TTC549 (cell line): ENCODE measurements around the gene EEF1G.
"Not testable (repeated sequence)": the region's sequence is repeated elsewhere in the genome, so short reads cannot be mapped to it uniquely, and the experiment has no call there.

Experiments used
- FAIRE-seq: peaks from 2 replicates; lab custom pipeline; 2012; peaks lifted over from hg19 to GRCh38; lab: Jason Lieb, UNC

The EEF1G gene

DNA sequence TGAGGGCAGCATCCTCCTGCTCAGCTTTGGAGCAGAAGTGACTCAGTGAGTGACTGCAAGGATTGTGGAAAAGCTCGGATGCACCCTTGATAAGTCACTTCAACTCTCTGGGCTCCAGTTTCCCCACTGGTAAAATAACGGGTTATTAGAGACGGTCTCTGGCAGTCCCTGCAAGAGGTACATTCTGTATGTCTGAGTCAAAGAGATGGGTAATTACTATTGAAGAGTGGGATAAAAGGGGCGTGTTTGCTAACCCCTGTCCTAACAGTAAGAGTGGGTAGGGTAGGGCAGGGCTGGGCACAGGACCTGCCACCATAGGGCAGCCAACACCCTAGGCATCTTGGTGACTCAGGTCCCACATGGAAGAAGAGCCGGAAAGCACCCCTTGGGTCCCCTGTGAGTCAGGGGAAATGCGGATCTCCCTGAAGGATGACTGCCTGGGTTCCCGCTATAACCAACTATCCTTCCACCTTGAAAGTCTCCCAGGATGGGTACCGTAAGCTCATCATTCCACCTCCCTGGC, 19.8 kb downstream of the EEF1G start:
- FAIRE-seq = no peak

DNA sequence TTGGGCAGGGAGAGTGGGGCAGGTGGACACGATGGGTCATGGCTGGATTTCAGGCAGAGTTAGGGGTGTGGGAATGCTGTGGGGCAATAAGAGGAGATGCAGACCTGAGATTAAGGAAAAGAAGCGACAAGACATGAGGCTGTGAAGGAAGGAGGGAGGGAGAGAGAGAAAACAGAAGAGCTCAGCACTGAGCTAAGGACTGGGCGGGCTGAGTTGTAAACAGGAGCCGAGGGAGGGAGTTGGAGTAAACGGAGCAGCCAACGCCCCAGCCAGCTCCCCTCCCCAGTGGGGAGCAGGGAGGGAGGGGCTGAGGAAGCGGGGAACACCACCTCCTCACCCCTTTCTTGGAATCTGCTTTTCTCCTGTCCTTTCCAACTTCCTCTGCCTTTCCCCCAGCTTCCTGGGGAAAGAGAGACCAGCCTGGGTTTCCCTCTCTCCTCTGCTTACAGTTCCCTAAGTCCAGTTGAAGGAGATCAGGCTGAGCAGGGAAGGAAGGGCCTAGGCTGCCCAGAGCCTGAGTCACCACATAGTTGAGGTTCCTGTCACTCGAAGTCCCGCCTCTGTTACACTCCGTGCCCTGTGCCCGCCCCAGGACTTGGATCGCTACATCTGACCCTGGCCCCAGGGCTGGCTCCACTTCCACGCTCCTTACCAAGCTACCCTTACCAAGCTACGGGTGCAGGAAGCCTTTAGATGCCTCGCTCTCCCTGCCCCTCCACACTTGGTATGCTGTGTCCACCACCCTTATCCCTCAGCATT, 20.4 kb downstream of the EEF1G start:
- FAIRE-seq = no peak

DNA sequence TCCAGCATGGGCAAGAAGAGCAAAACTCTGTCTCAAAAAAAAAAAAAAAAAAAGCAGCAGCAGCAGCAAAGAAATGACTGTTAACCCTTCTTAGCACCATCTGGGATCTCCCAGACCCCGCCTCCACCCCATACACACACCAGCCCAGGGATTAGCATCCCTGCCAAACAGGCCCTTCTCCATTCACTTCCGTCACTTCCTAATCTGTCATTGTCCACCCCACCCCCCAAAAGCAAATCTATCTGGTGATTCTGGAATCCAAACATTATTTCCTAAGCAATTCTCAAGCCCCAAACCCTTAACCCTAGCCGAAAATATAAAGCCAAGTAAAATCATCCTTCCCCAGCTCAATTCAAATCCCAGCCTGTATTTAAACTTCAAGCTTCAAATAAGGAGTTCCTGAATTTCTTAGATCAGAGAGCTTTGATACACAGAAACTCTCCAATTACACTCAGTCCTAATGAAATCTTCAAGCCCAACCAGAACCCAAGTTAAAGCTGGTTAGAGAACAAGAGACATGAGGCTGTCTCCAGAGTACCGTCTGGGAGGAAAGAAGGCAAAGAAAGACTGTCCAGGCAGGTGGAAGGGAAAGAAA, 21.1 kb downstream of the EEF1G start:
- FAIRE-seq = no peak

DNA sequence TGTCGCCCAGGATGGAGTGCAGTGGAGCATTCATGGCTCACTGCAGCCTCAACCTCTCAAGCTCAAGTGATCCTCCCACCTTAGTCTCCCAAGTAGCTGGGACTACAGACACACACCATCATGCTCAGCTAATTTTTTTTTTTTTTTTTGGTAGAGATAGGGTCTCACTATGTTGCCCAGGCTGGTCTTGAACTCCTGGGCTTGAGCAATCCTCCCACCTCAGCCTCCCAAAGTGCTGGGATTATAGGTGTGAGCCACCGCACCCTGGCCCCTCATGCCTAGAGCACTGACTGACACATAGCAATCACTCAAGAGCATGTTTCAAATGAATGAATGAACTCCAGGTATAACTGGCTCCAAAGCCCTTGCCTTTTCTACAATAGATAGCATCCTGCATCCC, 23.2 kb downstream of the EEF1G start:
- FAIRE-seq = not testable (repeated sequence)

DNA sequence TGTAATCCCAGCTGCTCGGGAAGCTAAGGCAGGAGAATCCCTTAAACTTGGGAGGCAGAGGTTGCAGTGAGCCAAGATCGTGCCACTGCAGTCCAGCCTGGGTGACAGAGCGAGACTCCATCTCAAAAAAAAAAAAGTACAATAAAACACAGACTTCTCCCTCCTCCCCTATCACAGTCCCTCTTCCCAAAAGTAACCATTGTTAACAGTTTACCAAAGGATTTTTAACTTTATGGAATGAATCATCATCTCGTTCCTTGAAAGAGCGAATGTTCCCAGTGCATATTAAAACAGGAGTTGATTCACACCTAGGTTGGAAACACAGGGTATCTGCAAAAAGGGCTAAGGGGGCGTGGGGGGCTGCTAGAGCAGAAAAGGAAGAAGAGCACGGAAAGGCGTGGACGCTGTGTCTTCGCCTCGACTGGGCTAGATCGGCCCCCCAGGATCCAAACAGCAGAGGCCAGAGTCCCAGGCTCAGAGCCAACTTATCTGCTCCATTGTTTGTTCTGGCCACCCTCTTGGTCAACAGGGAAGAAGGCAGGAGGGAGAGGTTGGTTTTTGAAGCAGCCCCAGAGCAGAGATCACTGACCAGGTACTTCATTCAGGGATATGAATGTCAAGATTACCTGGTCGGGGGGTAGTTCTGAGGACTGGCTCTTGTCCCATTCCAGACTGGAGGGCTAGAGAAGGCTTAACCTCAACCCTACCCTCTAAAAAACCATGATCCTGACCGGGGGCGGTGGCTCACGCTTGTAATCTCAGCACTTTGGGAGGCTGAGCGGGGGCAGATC, 25.0 kb downstream of the EEF1G start:
- no peak for FAIRE-seq

DNA sequence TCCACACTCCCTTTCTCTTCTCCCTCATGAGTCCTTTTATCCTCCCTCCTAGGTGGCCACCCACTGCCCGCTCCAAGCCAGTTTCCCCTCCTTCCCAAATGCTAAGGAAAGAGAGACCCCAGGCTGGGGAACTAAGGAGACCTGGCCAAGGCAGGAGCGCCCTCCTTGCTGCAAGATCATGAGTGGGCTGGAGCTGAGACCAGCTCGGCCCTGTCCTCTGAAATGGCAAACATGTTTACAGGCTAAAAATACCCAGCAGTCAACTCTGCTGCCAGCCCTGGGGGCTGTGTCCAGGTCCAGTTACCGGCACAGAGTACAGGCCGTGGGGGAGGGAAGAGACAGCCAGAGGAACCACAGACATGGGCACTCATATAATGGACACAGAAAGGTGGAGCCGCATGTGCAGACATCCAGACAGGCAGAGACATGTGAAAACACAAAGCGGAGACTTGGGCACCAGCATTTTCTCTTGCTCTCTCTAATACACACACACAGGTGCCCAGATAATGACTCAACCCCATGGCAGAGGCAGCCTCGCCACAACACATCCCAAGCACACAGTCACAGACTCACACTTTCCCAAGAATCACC, 25.9 kb downstream of the EEF1G start:
- FAIRE-seq = no peak

DNA sequence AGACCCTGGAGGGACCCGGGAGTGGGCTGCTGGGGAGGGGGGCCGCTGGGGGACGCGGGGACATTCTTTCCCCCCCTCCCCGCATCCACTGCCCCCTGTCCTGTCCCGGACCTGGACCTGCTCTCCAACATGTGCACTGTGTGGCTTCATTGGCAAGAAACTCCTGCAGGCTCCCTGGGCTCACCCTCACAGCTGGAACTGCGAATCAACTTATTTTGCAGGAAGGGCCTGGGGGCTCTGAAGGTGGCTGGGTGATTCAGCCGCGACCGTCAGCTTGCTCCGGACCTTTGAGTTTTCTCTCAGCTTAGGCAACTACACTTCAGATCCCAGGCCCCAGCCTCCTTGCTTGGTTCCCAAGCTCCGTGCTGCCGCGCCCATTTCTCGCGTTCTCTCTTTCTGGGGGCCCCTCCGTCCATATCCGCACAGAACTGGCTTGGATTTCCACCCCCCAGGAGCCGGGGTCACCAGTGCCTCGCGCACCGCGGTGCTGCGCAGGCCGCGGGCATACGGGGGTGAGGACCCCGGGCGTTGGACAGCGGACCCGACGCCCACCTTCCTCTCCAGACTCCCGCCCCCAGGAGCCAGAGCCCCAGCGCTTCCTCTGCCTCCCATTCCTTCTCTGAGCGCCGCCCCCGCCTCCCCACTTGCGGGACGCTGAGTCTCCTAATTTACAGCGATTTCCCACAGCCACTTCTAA, 26.6 kb downstream of the EEF1G start:
- no peak for FAIRE-seq

DNA sequence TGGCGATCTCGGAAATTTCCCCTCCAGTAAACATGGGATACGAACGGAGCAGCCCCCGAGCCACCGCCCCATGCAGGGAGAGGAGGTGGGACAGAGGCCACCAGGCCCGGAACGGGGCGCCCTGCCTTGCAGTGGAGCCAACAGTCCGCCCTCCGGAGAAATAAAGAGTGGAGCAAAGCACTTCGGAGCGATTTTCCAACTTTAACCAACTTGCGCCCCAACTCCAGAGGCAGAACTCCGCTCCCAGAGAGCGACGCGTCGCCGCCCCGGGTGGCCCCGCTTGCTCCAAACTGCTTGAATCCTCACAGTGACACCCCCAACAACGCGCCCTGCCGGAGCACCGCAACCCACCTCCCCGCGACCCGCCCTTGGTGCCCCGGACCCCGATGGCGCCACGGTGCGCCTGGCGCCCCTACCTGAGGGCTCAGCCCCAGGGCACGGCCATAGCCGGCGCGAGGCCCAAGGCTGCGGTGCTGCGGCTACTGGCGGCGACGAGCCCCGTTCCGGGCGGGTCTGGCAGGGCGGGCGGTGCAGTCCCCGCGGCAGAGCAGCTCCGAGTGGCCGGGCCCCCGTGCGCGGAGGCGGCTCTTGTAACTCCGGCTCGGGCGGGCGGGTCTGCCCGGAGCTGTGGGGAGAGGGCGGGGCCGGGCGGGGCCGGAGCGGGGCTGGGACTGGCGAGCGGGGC, 27.3 kb downstream of the EEF1G start, which contains the start of gene AHNAK:
TSS of gene AHNAK (minus strand) at position 563 of the 685 bp plus-strand sequence. CDS start 10,708 bp downstream, outside the sequence.
- FAIRE-seq = no peak

DNA sequence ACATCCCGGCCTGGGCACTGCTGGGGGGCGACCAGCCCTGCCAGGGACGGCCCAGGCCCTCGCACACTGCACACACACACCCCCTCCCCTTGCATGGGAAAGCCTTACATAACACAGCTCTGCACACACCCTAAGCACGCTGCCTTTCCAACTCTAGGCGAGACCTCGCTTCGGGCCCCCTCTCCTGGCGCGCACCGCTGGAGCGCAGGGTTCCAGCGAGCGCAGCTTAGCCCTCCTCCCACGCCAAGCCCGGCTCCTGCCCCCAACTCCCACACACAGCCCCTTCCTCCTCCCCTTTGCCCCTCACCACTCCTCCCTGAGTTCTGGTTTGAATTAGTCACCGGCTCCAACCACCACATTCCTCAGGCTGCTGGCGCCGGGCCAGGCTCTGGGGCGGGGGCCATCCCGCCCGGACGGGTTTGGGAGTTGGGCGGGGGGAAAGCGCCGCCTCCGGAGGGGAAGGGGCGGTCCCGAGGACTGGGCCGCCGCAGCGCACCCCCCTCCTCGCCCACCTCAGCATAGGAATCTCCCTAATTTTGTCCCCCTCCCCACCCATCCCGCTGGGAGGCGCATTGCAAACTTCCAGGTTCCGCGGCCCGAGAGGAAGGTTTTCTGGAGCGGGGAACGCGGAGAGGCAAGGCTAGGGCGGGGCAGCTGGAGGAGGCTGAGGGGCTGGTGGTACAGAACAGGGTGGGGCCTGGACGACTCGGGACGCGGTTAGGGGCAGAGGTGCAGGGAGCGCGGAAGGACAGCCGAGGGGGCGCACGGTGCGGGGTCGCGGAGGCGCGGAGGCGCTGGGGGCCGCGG, 28.1 kb downstream of the EEF1G start:
- FAIRE-seq = no peak

DNA sequence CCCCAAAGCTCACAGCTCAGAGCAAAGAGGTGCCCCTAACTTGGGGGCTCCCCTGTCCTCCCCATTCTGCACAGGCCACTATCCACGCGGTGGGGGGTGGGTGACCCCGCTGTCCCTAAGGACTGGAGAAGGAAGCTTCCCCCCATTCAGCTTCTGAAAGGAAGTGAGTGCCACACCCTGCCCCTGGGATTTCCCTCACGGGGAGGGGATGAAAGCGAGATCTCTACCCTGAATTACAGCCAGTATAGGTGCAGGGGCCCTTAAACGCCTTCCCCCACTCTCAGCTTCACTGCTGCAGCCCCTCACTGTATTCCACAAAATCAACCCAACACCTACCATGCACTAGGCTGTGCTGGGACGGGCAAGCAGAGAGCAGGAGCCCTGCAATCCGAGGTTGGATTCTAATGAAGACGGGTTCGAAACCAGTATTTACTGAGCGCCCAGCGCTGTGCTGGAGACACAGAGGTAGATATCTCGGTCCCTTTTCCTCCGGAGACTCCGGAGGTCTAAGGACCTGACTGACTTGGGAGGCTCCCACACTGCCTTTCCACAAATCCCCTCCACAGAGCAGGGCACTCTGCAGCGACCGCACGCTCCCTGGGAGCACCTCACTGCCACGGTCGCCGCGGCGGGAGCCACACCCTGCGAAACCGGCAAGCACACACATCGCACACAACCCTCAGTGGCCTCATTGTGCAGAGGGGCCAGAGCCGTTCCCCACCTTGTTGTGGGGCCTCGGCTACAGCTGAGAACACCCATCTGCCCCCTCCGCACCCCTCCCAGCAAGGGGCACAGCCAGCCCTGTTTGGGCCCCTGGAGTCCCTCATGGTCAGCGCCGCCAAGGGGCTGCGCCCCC, 28.9 kb downstream of the EEF1G start:
- FAIRE-seq = no peak

DNA sequence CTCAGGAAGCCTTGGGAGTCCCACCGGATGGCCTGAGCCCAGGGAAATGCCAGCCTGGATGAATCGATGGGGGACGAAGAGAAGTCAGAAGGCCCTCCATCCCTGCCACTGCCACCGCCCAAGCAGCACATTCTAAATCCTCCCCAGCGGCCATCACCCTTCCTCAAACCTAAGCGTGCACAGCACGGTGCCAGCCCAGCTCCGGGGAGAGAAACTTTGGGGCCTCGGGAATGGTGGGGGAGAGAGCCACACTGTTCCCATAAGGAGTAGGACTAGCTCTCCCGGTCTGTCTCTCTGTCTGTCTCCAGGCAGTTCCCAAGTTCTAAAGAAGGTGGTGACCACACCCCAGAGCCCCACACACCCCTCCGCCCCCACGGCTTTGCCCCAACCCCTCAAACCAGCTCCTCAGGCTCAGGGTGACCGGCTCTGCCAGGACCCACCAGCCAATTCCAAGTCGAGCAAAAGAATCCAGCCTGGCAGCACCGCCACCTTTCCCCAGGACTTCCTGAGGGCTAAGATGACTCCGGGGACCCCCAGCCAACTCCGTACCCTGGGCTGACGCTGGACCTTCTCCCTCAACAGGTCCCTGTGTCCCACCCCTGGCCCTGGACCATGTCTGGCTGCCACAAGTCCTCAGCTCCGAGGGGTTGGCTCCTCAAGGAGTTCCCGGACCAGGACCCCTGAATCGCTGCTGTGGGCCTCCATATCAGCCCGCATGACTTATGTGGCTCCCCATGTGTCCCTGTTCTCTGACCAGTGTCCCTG, 29.8 kb downstream of the EEF1G start:
- FAIRE-seq = no peak

DNA sequence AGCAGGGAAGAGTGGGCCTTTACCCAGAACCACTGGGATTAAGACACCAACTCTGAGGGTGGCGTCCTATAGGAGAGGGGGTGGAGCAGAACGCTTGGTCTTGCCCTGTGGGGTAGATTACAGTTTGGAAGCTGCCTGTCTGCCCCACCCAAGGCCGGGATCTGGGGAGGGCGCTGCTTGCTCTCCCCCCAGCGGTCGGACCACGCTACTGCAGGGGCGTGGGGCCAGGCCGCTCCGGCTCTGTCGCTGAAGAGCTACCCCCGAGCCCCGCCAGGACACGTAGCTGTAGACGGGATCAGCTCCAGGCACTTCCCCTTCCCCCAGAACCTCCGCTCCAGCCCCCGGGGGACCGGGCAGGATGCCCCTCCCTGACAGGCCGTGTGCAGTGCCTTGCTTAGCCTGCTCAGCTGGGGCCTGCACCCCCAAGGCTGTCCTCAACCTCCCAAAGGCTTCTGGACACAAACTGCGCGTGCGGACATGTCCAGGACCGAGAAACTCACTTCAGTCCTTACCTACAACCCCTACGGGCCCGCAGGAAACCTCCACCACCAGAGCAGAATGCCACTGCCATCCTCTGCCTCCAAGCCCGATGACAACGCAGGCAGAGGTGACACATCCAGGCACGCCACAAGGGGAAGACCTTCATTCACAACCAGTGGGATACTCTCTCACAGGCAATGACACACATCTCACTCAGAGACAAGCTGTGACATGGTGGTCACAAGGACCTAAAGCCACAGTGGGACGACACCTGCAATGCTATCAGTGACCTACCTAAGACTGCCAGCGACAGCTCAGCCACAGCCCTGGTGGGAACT, 30.7 kb downstream of the EEF1G start:
- FAIRE-seq = no peak

DNA sequence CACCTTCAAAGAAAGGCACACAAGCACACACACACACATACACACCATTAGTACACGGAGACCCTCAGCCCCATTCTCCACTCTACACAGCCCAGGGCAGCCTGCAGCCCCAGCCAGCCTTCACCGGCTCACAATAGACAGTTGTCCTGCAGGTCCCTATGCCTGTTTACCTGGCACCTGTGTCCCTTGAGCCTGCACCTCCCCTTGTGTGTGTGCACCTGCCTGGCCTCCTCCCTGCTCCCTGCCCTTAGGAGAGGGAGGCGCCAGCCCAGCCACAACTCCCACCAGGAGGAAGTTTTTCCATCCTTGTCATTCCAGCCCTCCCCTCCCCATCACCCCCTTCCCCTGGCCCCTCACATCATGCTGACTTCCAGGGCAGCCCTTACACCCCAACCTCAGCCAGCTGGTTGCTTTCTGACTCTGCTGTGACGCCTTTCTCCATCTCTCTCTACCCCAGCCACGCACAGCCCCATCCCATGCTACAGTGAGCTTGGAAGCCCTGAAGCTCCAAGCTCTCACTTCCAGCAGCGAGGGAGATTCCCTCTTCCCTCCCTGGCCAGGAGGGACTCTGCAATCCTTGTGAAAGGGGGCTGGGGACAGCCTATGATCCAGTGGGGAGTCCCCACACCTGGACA, 31.5 kb downstream of the EEF1G start:
- FAIRE-seq = no peak

DNA sequence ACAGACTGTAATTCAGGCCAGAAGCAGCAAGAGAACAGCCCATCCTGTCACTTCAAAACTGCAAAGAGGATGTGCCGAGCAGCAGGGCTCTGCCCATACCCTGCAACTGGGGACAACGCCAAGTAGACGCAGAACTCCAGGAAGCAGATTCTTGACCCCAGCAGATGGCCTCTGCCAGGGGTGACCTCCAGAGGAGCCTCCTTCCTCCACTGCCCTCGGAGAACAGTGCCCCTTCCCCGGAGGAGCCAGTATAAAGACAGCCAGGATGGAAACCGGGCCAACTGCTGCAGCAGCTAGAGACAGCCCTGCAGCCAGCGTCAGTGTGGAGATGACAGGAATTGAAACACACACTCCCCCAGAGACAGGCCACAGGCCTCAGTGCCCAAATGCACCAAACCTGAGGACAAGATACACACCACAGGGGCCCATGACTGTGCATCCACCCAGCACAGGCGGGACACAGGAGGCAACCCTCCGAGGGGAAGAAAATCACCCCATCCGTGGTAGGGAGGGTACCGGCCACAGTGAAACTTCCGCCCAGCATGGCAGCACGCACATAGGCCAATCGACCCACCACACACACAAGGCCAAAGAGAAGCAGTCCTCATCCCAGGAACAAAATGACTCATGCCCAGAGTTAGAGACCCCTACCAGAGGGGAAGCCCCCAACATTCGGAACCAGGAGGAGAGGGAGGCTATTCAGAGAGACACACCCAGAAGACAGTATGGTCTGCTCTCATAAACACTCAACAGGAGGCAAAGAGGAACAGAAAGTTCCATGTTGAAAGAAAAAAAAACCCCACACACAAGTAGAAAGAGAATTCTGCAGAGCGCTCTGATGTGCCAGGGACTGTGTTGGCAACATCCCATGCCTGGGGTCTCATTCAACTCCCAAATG, 32.6 kb downstream of the EEF1G start:
- no peak for FAIRE-seq

DNA sequence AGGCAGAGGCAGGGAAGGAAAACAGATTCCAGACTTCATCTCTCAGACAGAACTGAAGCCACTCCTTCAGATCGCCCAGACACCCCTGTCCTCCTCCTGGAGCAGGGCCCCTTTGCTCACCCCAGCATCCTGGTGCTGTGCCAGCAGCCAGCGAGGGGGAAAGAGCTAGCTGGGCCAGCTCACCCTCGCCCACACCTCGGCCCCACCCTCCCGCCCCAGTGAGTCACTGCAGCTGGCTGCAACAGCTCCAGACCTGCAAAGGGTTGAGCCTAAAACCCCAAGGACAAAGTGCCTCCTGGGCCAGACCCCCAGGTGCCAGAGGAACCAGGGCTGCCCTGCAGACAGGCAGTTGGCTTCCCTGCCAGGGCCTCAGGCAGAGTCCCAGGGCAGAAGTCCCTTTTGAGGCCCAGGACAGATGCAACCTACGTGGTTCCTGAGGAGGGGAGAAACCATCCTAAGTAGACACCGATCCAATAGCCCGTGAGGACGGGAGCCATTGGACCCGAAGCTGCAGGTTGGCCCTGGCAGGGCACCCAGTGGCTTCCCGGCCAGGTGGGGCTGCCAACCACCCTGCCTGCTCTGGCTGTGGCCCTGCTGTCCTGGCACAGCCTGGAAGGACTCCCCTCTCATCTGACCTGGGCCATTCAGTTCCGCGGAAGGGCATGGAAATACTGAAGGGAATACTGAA, 34.3 kb downstream of the EEF1G start:
- no peak for FAIRE-seq
